ENCODE results near the gene HOXB5.

HOXB5 gene

GRCh38 chr17:48543854-48544348 is 49.7 kb downstream of the HOXB5 start:
- H3K79me2 ChIP-seq, result no peaks in the 10 kb centered on the region
- no peaks in the 10 kb centered on the region for H3K36me3 ChIP-seq (ENCODE audit: control insufficient read depth, insufficient read depth, low read length)
- H3K4me1 ChIP-seq, result no peaks in the 10 kb centered on the region
- H3K9ac ChIP-seq, result no peak overlapping the region
- H2AFZ ChIP-seq, result no peak overlapping the region
- TF ChIP-seq CTCF (IDR thresholded peaks at IDR 0.05), result no peak
- peak overlapping the region; percentile 55 for H3K27ac ChIP-seq
- H3K4me2 ChIP-seq (ENCODE audit: low read length), result peak overlapping the region; percentile 65
- H3K4me3 ChIP-seq (ENCODE audit: low read depth, low read length), result peak overlapping the region; percentile 97
- H3K9me3 ChIP-seq (ENCODE audit: control insufficient read depth, low read length), result no peaks in the 10 kb centered on the region
- no peaks in the 10 kb centered on the region for H3K27me3 ChIP-seq (ENCODE audit: control insufficient read depth, insufficient read depth, low read length)

GRCh38 chr17:48543107-48543853 is 50.3 kb downstream of the HOXB5 start:
- H3K9ac ChIP-seq, result no peak overlapping the region
- H3K9me3 ChIP-seq (ENCODE audit: control insufficient read depth, low read length), result no peaks in the 10 kb centered on the region
- no peaks in the 10 kb centered on the region for H3K4me1 ChIP-seq
- peak overlapping the region; percentile 65 for H3K4me2 ChIP-seq (ENCODE audit: low read length)
- no peaks in the 10 kb centered on the region for H3K79me2 ChIP-seq
- no peak for TF ChIP-seq CTCF (IDR thresholded peaks at IDR 0.05)
- no peaks in the 10 kb centered on the region for H3K36me3 ChIP-seq (ENCODE audit: control insufficient read depth, insufficient read depth, low read length)
- peak overlapping the region; percentile 97 for H3K4me3 ChIP-seq (ENCODE audit: low read depth, low read length)
- H3K27me3 ChIP-seq (ENCODE audit: control insufficient read depth, insufficient read depth, low read length), result no peaks in the 10 kb centered on the region
- peak overlapping the region; percentile 47 for H2AFZ ChIP-seq
- H3K27ac ChIP-seq, result peak overlapping the region; percentile 40

- Histone ChIP-seq H2AFZ (no peak overlapping the region), H3K36me3 (ENCODE audit: control insufficient read depth, insufficient read depth, low read length) (no peaks in the 10 kb centered on the region), H3K4me1 (no peaks in the 10 kb centered on the region), H3K27ac (peak overlapping the region; percentile 11), H3K9me3 (ENCODE audit: control insufficient read depth, low read length) (no peaks in the 10 kb centered on the region), H3K4me2 (ENCODE audit: low read length) (peak overlapping the region; percentile 65), H3K27me3 (ENCODE audit: control insufficient read depth, insufficient read depth, low read length) (no peaks in the 10 kb centered on the region), H3K9ac (no peak overlapping the region), H3K79me2 (no peaks in the 10 kb centered on the region), H3K4me3 (ENCODE audit: low read depth, low read length) (peak overlapping the region; percentile 97)
- no peak for TF ChIP-seq CTCF (IDR thresholded peaks at IDR 0.05)
These were observed 50.9 kb downstream of the HOXB5 start for GRCh38 chr17:48542698-48543106.

- peak overlapping the region; percentile 97 for H3K4me3 ChIP-seq (ENCODE audit: low read depth, low read length)
- no peaks in the 10 kb centered on the region for H3K79me2 ChIP-seq
- no peaks in the 10 kb centered on the region for H3K4me1 ChIP-seq
- peak overlapping the region; percentile 58 for H3K27ac ChIP-seq
- H3K9ac ChIP-seq, result no peak overlapping the region
- H3K9me3 ChIP-seq (ENCODE audit: control insufficient read depth, low read length), result no peaks in the 10 kb centered on the region
- H2AFZ ChIP-seq, result no peak overlapping the region
- H3K27me3 ChIP-seq (ENCODE audit: control insufficient read depth, insufficient read depth, low read length), result no peaks in the 10 kb centered on the region
- TF ChIP-seq CTCF (IDR thresholded peaks at IDR 0.05), result no peak
- H3K36me3 ChIP-seq (ENCODE audit: control insufficient read depth, insufficient read depth, low read length), result no peaks in the 10 kb centered on the region
- H3K4me2 ChIP-seq (ENCODE audit: low read length), result peak overlapping the region; percentile 65
These were observed 51.4 kb downstream of the HOXB5 start for GRCh38 chr17:48542114-48542656.

All from parathyroid adenoma (tissue), 2 donors.